ENCODE results near the gene FOXK2.
"Not testable (repeated sequence)": the region's sequence is repeated elsewhere in the genome, so short reads cannot be mapped to it uniquely, and the experiment has no call there.

Gene FOXK2

DNA sequence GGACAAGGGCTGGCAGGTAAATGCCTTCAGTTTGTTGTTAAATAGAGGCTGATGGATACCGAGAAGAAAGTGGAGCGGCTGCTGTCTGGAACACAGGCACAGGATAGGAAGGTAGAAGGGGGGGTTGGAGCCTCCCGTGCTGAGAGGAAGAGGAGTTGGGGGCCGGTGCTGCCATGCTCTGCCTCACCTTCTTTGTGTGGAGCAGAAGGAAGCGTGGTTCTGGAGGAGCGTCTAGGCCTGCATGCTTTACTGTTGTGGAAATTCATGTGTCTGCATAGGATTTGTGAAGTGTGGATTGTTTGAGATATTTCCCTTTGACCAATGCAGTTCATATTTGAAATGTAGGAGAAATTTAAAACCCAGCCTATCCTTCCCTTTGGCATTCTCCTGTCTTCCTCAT lies 52.3 kb downstream of the FOXK2 start:
- Histone ChIP-seq H3K4me1 (ENCODE audit: control insufficient read depth in 1 of 2, insufficient read depth in 2 of 2, low read length in 2 of 2) (peaks cover 23 to 24% of the 10 kb centered on the region in 2 donors), H3K4me3 (ENCODE audit: low read depth in 1 of 2, low read length in 2 of 2) (no peak overlapping the region), H3K36me3 (ENCODE audit: control insufficient read depth in 1 of 2, insufficient read depth in 2 of 2, low read length in 2 of 2) (peaks cover 14 to 58% of the 10 kb centered on the region in 2 donors), H3K9me3 (ENCODE audit: control insufficient read depth in 1 of 2, low read length in 2 of 2) (no peaks in the 10 kb centered on the region), H3K27ac (ENCODE audit: low read depth, low read length) (no peak overlapping the region), H3K27me3 (ENCODE audit: control insufficient read depth in 1 of 2, insufficient read depth in 2 of 2, low read length in 2 of 2) (no peaks in the 10 kb centered on the region), H3K9ac (ENCODE audit: low read depth in 1 of 2, low read length in 2 of 2) (no peak overlapping the region)

DNA sequence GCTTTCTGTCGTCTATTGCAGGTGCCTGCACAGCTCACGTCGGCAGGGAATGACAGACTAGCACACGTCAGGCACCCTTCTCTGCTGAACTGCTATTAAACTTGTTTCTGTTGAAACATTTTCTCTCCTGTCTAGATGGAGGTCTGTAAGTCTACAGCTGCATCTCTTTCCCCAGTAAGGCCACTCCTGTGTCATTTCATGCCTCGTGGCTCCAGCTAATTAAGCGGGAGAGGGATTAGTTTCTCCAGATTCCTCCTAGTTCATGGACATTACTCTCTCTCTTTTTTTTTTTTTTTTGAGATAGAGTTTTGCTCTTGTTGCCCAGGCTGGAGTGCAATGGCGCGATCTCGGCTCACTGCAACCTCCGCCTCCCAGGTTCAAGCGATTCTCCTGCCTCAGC lies 54.5 kb downstream of the FOXK2 start:
- no peak overlapping the region for H3K9ac ChIP-seq (ENCODE audit: low read depth in 1 of 2, low read length in 2 of 2)
- no peaks in the 10 kb centered on the region for H3K27me3 ChIP-seq (ENCODE audit: control insufficient read depth in 1 of 2, insufficient read depth in 2 of 2, low read length in 2 of 2)
- no peaks in the 10 kb centered on the region for H3K9me3 ChIP-seq (ENCODE audit: control insufficient read depth in 1 of 2, low read length in 2 of 2)
- peaks cover 14 to 57% of the 10 kb centered on the region in 2 donors for H3K36me3 ChIP-seq (ENCODE audit: control insufficient read depth in 1 of 2, insufficient read depth in 2 of 2, low read length in 2 of 2)
- no peak overlapping the region for H3K4me3 ChIP-seq (ENCODE audit: low read depth in 1 of 2, low read length in 2 of 2)
- H3K4me1 ChIP-seq (ENCODE audit: control insufficient read depth in 1 of 2, insufficient read depth in 2 of 2, low read length in 2 of 2) = peaks cover 12 to 14% of the 10 kb centered on the region in 2 donors
- H3K27ac ChIP-seq (ENCODE audit: low read depth, low read length) = no peak overlapping the region

DNA sequence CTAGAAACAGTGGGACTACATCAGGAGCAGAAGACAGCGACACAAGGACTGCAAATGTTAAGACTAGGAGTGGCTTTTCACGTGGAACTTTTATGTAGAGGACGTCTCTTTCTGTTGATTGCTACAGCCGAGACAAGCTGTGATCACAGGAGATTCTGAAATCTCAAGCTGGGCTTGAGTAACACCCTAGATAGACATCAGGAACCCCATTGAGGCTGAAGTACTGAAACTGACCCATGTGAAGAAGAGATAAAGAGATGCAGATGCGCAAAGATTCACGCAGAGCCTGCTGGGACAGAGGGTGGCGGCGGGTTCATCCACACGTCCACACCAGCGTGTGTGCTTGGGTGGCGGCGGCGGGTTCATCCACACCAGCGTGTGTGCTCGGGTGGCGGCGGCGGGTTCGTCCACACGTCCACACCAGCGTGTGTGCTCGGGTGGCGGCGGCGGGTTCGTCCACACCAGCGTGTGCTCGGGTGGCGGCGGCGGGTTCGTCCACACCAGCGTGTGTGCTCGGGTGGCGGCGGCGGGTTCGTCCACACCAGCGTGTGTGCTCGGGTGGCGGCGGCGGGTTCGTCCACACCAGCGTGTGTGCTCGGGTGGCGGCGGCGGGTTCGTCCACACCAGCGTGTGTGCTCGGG lies 56.2 kb downstream of the FOXK2 start:
- not testable (repeated sequence) for H3K9me3 ChIP-seq (ENCODE audit: control insufficient read depth in 1 of 2, low read length in 2 of 2); H3K27ac ChIP-seq (ENCODE audit: low read depth, low read length); H3K27me3 ChIP-seq (ENCODE audit: control insufficient read depth in 1 of 2, insufficient read depth in 2 of 2, low read length in 2 of 2); H3K9ac ChIP-seq (ENCODE audit: low read depth in 1 of 2, low read length in 2 of 2); H3K4me3 ChIP-seq (ENCODE audit: low read depth in 1 of 2, low read length in 2 of 2)
- H3K36me3 ChIP-seq (ENCODE audit: control insufficient read depth in 1 of 2, insufficient read depth in 2 of 2, low read length in 2 of 2) = peaks cover 14 to 49% of the 10 kb centered on the region in 2 donors
- peaks cover 6 to 11% of the 10 kb centered on the region in 2 donors for H3K4me1 ChIP-seq (ENCODE audit: control insufficient read depth in 1 of 2, insufficient read depth in 2 of 2, low read length in 2 of 2)

DNA sequence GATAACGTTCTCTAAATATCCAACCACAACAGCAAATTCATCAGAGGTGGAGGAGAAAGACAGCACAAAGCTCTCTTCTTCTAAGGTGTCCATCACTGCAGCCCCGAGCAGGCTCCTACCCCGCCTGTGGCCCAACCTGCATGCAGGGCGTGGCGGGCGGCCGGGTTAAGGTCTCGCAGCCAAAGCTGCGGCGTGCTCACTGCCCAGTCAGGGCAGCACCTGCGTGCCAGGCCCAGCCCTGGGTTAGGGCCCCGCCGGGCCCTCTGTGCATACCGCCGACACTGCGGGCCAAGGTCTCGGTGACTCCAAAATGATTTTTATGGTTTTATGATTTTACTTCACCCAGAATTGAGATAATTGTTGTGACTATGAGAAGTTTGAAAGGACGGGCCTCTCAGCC lies 57.8 kb downstream of the FOXK2 start:
- no peaks in the 10 kb centered on the region for H3K27me3 ChIP-seq (ENCODE audit: control insufficient read depth in 1 of 2, insufficient read depth in 2 of 2, low read length in 2 of 2)
- no peak overlapping the region for H3K4me3 ChIP-seq (ENCODE audit: low read depth in 1 of 2, low read length in 2 of 2)
- H3K4me1 ChIP-seq (ENCODE audit: control insufficient read depth in 1 of 2, insufficient read depth in 2 of 2, low read length in 2 of 2) = peaks cover 6 to 11% of the 10 kb centered on the region in 2 donors
- H3K36me3 ChIP-seq (ENCODE audit: control insufficient read depth in 1 of 2, insufficient read depth in 2 of 2, low read length in 2 of 2) = peaks cover 11 to 40% of the 10 kb centered on the region in 2 donors
- H3K9me3 ChIP-seq (ENCODE audit: control insufficient read depth in 1 of 2, low read length in 2 of 2) = no peaks in the 10 kb centered on the region
- H3K27ac ChIP-seq (ENCODE audit: low read depth, low read length) = no peak overlapping the region
- no peak overlapping the region for H3K9ac ChIP-seq (ENCODE audit: low read depth in 1 of 2, low read length in 2 of 2)

DNA sequence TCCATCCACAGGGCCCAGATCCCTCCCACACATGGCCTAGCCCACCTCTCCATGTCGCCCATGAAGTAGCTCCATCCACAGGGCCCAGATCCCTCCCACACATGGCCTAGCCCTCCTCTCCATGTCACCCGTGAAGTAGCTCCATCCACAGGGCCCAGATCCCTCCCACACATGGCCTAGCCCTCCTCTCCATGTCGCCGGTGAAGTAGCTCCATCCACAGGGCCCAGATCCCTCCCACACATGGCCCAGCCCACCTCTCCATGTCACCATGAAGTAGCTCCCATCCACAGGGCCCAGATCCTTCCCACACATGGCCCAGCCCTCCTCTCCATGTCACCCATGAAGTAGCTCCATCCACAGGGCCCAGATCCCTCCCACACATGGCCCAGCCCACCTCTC lies 60.4 kb downstream of the FOXK2 start:
- not testable (repeated sequence) for H3K27me3 ChIP-seq (ENCODE audit: control insufficient read depth in 1 of 2, insufficient read depth in 2 of 2, low read length in 2 of 2); H3K9ac ChIP-seq (ENCODE audit: low read depth in 1 of 2, low read length in 2 of 2); H3K27ac ChIP-seq (ENCODE audit: low read depth, low read length); H3K4me3 ChIP-seq (ENCODE audit: low read depth in 1 of 2, low read length in 2 of 2); H3K9me3 ChIP-seq (ENCODE audit: control insufficient read depth in 1 of 2, low read length in 2 of 2)
- Histone ChIP-seq H3K36me3 (ENCODE audit: control insufficient read depth in 1 of 2, insufficient read depth in 2 of 2, low read length in 2 of 2) (peaks cover 13 to 35% of the 10 kb centered on the region in 2 donors), H3K4me1 (ENCODE audit: control insufficient read depth in 1 of 2, insufficient read depth in 2 of 2, low read length in 2 of 2) (peaks cover 6 to 11% of the 10 kb centered on the region in 2 donors)

DNA sequence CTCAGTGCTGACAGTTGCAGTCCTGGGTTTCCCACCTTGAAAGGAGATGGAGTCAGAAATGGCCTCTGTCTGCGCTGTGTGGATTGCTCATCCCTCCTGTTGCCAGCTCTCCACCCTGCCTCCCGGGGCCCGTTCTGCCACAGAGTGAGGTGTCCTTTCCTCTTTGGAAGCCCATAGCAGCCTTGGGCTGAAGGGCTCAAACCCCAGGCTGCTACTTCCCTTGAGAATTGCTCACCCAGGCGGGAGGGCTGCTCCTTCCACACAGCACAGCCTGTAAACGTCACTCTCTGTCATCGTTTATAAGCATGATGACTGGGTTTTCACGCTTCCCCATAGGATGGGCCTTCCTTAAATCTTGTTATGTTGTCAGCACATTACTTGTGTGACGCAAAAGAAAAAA lies 62.7 kb downstream of the FOXK2 start:
- no peaks in the 10 kb centered on the region for H3K9me3 ChIP-seq (ENCODE audit: control insufficient read depth in 1 of 2, low read length in 2 of 2)
- H3K4me3 ChIP-seq (ENCODE audit: low read depth in 1 of 2, low read length in 2 of 2) = no peak overlapping the region
- no peak overlapping the region for H3K9ac ChIP-seq (ENCODE audit: low read depth in 1 of 2, low read length in 2 of 2)
- peaks cover 6 to 10% of the 10 kb centered on the region in 2 donors for H3K4me1 ChIP-seq (ENCODE audit: control insufficient read depth in 1 of 2, insufficient read depth in 2 of 2, low read length in 2 of 2)
- peaks cover 18 to 41% of the 10 kb centered on the region in 2 donors for H3K36me3 ChIP-seq (ENCODE audit: control insufficient read depth in 1 of 2, insufficient read depth in 2 of 2, low read length in 2 of 2)
- H3K27me3 ChIP-seq (ENCODE audit: control insufficient read depth in 1 of 2, insufficient read depth in 2 of 2, low read length in 2 of 2) = no peaks in the 10 kb centered on the region
- H3K27ac ChIP-seq (ENCODE audit: low read depth, low read length) = no peak overlapping the region

DNA sequence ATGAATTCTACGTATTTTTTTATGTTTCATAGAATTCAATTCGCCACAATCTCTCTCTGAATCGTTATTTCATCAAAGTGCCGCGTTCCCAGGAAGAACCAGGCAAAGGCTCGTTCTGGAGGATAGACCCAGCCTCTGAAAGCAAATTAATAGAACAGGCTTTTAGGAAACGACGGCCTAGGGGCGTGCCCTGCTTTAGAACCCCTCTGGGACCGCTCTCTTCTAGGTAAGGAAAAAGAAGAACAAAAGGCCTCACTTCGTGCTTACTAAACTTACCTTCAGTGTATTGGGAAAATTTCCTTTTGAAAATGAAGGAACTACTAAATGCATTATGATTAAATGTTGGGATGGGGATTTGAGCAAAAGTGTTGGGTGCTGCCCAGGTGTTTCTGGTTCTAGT lies 63.2 kb downstream of the FOXK2 start:
- no peaks in the 10 kb centered on the region for H3K9me3 ChIP-seq (ENCODE audit: control insufficient read depth in 1 of 2, low read length in 2 of 2)
- H3K4me1 ChIP-seq (ENCODE audit: control insufficient read depth in 1 of 2, insufficient read depth in 2 of 2, low read length in 2 of 2) = peaks cover 5 to 6% of the 10 kb centered on the region in 2 donors
- H3K4me3 ChIP-seq (ENCODE audit: low read depth in 1 of 2, low read length in 2 of 2) = no peak overlapping the region
- H3K27ac ChIP-seq (ENCODE audit: low read depth, low read length) = no peak overlapping the region
- no peaks in the 10 kb centered on the region for H3K27me3 ChIP-seq (ENCODE audit: control insufficient read depth in 1 of 2, insufficient read depth in 2 of 2, low read length in 2 of 2)
- peaks cover 18 to 46% of the 10 kb centered on the region in 2 donors for H3K36me3 ChIP-seq (ENCODE audit: control insufficient read depth in 1 of 2, insufficient read depth in 2 of 2, low read length in 2 of 2)
- no peak overlapping the region for H3K9ac ChIP-seq (ENCODE audit: low read depth in 1 of 2, low read length in 2 of 2)

DNA sequence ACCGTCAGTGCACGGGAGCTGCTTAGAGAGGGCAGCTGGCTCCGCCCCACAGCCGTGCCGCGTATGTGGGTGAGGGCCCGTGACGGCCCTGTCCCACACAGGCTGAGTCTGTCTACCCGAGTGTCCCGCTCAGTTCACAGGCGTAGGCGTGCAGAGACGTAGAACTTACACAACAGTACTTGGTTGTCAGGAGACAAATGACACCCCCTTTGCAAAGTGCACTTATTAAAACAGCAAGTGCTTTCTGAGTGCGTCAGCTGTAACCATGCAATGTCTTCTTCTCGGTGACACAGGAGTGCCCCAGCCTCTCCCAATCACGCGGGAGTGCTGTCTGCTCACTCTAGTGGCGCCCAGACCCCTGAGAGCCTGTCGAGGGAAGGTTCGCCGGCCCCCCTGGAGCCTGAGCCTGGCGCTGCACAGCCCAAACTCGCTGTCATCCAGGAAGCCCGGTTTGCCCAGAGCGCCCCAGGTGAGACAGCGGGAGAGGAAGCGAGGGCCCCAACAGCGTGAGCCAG lies 64.2 kb downstream of the FOXK2 start:
- H3K4me1 ChIP-seq (ENCODE audit: control insufficient read depth in 1 of 2, insufficient read depth in 2 of 2, low read length in 2 of 2) = no peaks in the 10 kb centered on the region
- H3K27me3 ChIP-seq (ENCODE audit: control insufficient read depth in 1 of 2, insufficient read depth in 2 of 2, low read length in 2 of 2) = no peaks in the 10 kb centered on the region
- no peak overlapping the region for H3K27ac ChIP-seq (ENCODE audit: low read depth, low read length)
- H3K9ac ChIP-seq (ENCODE audit: low read depth in 1 of 2, low read length in 2 of 2) = no peak overlapping the region
- H3K36me3 ChIP-seq (ENCODE audit: control insufficient read depth in 1 of 2, insufficient read depth in 2 of 2, low read length in 2 of 2) = peaks cover 18 to 49% of the 10 kb centered on the region in 2 donors
- H3K9me3 ChIP-seq (ENCODE audit: control insufficient read depth in 1 of 2, low read length in 2 of 2) = no peaks in the 10 kb centered on the region
- H3K4me3 ChIP-seq (ENCODE audit: low read depth in 1 of 2, low read length in 2 of 2) = no peak overlapping the region

DNA sequence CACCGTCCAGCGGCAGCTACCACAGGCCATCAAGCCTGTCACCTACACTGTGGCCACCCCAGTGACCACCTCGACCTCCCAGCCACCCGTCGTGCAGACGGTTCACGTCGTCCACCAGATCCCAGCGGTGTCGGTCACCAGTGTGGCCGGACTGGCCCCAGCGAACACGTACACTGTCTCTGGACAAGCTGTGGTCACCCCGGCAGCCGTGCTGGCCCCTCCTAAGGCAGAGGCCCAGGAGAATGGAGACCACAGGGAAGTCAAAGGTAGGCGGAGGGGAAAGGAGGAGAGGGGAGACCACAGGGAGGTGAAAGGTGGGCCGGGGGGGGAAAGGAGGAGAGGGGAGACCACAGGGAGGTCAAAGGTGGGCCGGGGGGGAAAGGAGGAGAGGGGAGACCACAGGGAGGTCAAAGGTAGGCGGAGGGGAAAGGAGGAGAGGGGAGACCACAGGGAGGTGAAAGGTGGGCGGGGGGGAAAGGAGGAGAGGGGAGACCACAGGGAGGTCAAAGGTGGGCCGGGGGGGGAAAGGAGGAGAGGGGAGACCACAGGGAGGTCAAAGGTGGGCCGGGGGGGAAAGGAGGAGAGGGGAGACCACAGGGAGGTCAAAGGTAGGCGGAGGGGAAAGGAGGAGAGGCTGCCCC lies 66.5 kb downstream of the FOXK2 start:
- H3K9me3 ChIP-seq (ENCODE audit: control insufficient read depth in 1 of 2, low read length in 2 of 2); H3K4me3 ChIP-seq (ENCODE audit: low read depth in 1 of 2, low read length in 2 of 2); H3K27me3 ChIP-seq (ENCODE audit: control insufficient read depth in 1 of 2, insufficient read depth in 2 of 2, low read length in 2 of 2); H3K4me1 ChIP-seq (ENCODE audit: control insufficient read depth in 1 of 2, insufficient read depth in 2 of 2, low read length in 2 of 2); H3K9ac ChIP-seq (ENCODE audit: low read depth in 1 of 2, low read length in 2 of 2); H3K27ac ChIP-seq (ENCODE audit: low read depth, low read length): not testable (repeated sequence)
- peaks cover 18 to 48% of the 10 kb centered on the region in 2 donors for H3K36me3 ChIP-seq (ENCODE audit: control insufficient read depth in 1 of 2, insufficient read depth in 2 of 2, low read length in 2 of 2)

DNA sequence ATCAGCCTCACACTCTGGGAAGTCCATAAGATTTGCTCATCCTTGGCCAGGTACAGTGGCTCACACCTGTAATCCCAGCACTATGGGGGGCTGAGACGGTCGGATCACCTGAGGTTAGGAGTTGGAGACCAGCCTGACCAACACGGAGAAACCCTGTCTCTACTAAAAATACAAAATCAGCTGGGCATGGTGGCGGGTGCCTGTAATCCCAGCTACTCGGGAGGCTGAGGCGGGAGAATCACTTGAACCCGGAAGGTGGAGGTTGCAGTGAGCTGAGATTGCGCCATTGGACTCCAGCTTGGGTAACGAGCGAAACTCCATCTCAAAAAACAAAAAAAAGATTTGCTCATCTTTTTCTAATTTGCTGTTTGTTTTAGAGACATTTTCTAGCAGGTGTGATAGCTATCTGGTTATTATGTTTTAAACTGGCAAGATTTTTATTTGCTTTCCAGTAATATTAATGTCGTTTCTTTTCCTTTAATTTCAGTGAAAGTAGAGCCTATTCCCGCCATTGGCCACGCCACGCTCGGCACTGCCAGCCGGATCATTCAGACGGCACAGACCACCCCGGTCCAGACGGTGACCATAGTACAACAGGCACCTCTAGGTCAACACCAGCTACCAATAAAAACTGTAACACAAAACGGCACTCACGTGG lies 67.2 kb downstream of the FOXK2 start:
- Histone ChIP-seq H3K4me3 (ENCODE audit: low read depth in 1 of 2, low read length in 2 of 2) (no peak overlapping the region), H3K36me3 (ENCODE audit: control insufficient read depth in 1 of 2, insufficient read depth in 2 of 2, low read length in 2 of 2) (peaks cover 18 to 48% of the 10 kb centered on the region in 2 donors), H3K9me3 (ENCODE audit: control insufficient read depth in 1 of 2, low read length in 2 of 2) (no peaks in the 10 kb centered on the region), H3K27me3 (ENCODE audit: control insufficient read depth in 1 of 2, insufficient read depth in 2 of 2, low read length in 2 of 2) (no peaks in the 10 kb centered on the region), H3K9ac (ENCODE audit: low read depth in 1 of 2, low read length in 2 of 2) (no peak overlapping the region), H3K4me1 (ENCODE audit: control insufficient read depth in 1 of 2, insufficient read depth in 2 of 2, low read length in 2 of 2) (no peaks in the 10 kb centered on the region), H3K27ac (ENCODE audit: low read depth, low read length) (no peak overlapping the region)

Data from duodenal mucosa (tissue), 2 donors.